H1 (cell line): ENCODE results near the gene UGGT2. TPM values are rescaled to one million over a fixed set of nuclear protein-coding genes. Genes with fewer than 3 reads are reported as not detected.

Source experiments
- CTCF ChIA-PET: fragments of 300-600 bp; sonication (Branson Sonifier 250); formaldehyde crosslinking; loops from one replicate; lab custom pipeline; 2021; ENCODE audit not compliant: partially characterized antibody; lab: Charles Lee
- POLR2A ChIA-PET: fragments of 300-600 bp; sonication (Branson Sonifier 250); formaldehyde crosslinking; loops from one replicate; lab custom pipeline; 2021; ENCODE audit warnings: inconsistent platforms; ENCODE audit not compliant: partially characterized antibody; lab: Charles Lee
- DNase-seq, 2 experiments: peaks; one replicate each; pipeline versions ENCODE4 v3.0.0 to v3.0.0-alpha.2; 2010 to 2022; ENCODE audit warnings: low spot score in 2 of 2, low read depth in 1 of 2, mixed read lengths in 1 of 2
- FAIRE-seq: peaks from 2 replicates; lab custom pipeline; 2011; peaks lifted over from hg19 to GRCh38; lab: Jason Lieb, UNC
- H2AFZ ChIP-seq: 2 replicates; pipeline ENCODE4 v1.8.1; 2012; ENCODE audit warnings: low read length, inconsistent platforms
- H2AK5ac ChIP-seq: 2 replicates; pipeline ENCODE4 v1.6.1; 2013; ENCODE audit warnings: low read depth, low read length
- H2BK120ac ChIP-seq: replicated peaks from 2 replicates; pipeline ENCODE3; 2013; ENCODE audit warnings: low read depth, low read length, inconsistent platforms
- H2BK12ac ChIP-seq: 2 replicates; pipeline ENCODE4 v1.6.1; 2013; ENCODE audit warnings: low read depth, low read length
- H2BK15ac ChIP-seq: 2 replicates; pipeline ENCODE4 v1.6.1; 2013; ENCODE audit warnings: low read length
- H2BK20ac ChIP-seq: 2 replicates; pipeline ENCODE4 v1.6.1; 2013; ENCODE audit warnings: low read length
- H2BK5ac ChIP-seq: 2 replicates; pipeline ENCODE4 v1.6.1; 2013; ENCODE audit warnings: low read depth, low read length
- H3K14ac ChIP-seq: 2 replicates; pipeline ENCODE4 v1.6.1; 2013; ENCODE audit warnings: inconsistent platforms; ENCODE audit not compliant: insufficient read length
- H3K18ac ChIP-seq: 2 replicates; pipeline ENCODE4 v1.6.1; 2013; ENCODE audit warnings: low read length; ENCODE audit errors: extremely low read depth
- H3K23ac ChIP-seq: 2 replicates; pipeline ENCODE4 v1.6.1; 2013; ENCODE audit warnings: inconsistent platforms; ENCODE audit not compliant: insufficient read length
- H3K23me2 ChIP-seq: 2 replicates; pipeline ENCODE4 v1.6.1; 2013; ENCODE audit warnings: low read depth, low read length
- H3K27ac ChIP-seq: 2 replicates; pipeline ENCODE4 v1.6.1; 2011; ENCODE audit warnings: low read depth, low read length, inconsistent platforms
- H3K27me3 ChIP-seq, 4 experiments: replicated peaks in 1 of 4; 1 replicate in 1 of 4; 2 replicates in 3 of 4; pipeline versions ENCODE4 v1.6.1 to v1.8.1; 2011 to 2013; ENCODE audit warnings: low read length in 3 of 4, mild to moderate bottlenecking in 3 of 4, inconsistent platforms in 2 of 4, mixed read lengths in 2 of 4, moderate library complexity in 1 of 4; ENCODE audit not compliant: control insufficient read depth in 3 of 4, insufficient read depth in 3 of 4; ENCODE audit errors: extremely low read depth in 1 of 4
- H3K36me3 ChIP-seq, 4 experiments: 2 replicates each; pipeline versions ENCODE4 v1.6.1 to v1.8.1; 2011 to 2013; ENCODE audit warnings: mild to moderate bottlenecking in 4 of 4, low read length in 3 of 4, moderate library complexity in 2 of 4, control low read depth in 1 of 4, inconsistent platforms in 1 of 4; ENCODE audit not compliant: insufficient read depth in 4 of 4, control insufficient read depth in 2 of 4
- H3K4ac ChIP-seq: replicated peaks from 2 replicates; pipeline ENCODE3; 2013; ENCODE audit warnings: low read length, low read depth, mixed read lengths, inconsistent platforms; ENCODE audit not compliant: insufficient read length
- H3K4me1 ChIP-seq, 4 experiments: replicated peaks in 1 of 4; 1 replicate in 1 of 4; 2 replicates in 3 of 4; pipeline versions ENCODE4 v1.6.1 to v1.8.1; 2011 to 2013; ENCODE audit warnings: low read length in 3 of 4, inconsistent platforms in 2 of 4, mixed read lengths in 1 of 4; ENCODE audit not compliant: insufficient read depth in 4 of 4, control insufficient read depth in 3 of 4
- H3K4me2 ChIP-seq, 2 experiments: 2 replicates each; pipeline versions ENCODE4 v1.6.1 to v1.8.1; 2011 to 2013; ENCODE audit warnings: low read depth in 2 of 2, low read length in 2 of 2, control low read depth in 1 of 2, inconsistent platforms in 1 of 2, mild to moderate bottlenecking in 1 of 2; ENCODE audit not compliant: insufficient read depth in 1 of 2
- H3K4me3 ChIP-seq, 4 experiments: fragments of 200-600, 300-600 bp in 1 of 4; sonication (generic), shearing (Covaris generic), sonication (Bioruptor Twin) in 1 of 4; 2 replicates each; pipeline versions ENCODE4 v1.5.1 to v1.8.1; 2011 to 2016; ENCODE audit warnings: low read length in 4 of 4, low read depth in 3 of 4, control low read depth in 2 of 4, inconsistent platforms in 2 of 4, mild to moderate bottlenecking in 2 of 4, mixed read lengths in 1 of 4, moderate library complexity in 1 of 4; ENCODE audit not compliant: insufficient read depth in 2 of 4; ENCODE audit errors: extremely low read depth in 1 of 4
- H3K56ac ChIP-seq: replicated peaks from 2 replicates; pipeline ENCODE3; 2013; ENCODE audit warnings: low read depth, mild to moderate bottlenecking, mixed read lengths, low read length, inconsistent platforms; ENCODE audit not compliant: insufficient read length
- H3K79me1 ChIP-seq: 2 replicates; pipeline ENCODE4 v1.6.1; 2013; ENCODE audit warnings: low read depth, low read length, control low read depth
- H3K79me2 ChIP-seq, 2 experiments: 2 replicates each; pipeline versions ENCODE4 v1.6.1 to v1.8.1; 2012 to 2013; ENCODE audit warnings: low read length in 2 of 2, mild to moderate bottlenecking in 2 of 2, inconsistent platforms in 1 of 2; ENCODE audit not compliant: insufficient read depth in 2 of 2, control insufficient read depth in 1 of 2
- H3K9ac ChIP-seq, 4 experiments: replicated peaks in 1 of 4; 1 replicate in 1 of 4; 2 replicates in 3 of 4; pipeline versions ENCODE4 v1.6.1 to v1.8.1; 2011 to 2013; ENCODE audit warnings: low read depth in 3 of 4, low read length in 3 of 4, control low read depth in 2 of 4, mild to moderate bottlenecking in 2 of 4, moderate library complexity in 2 of 4, inconsistent platforms in 1 of 4; ENCODE audit errors: extremely low read depth in 1 of 4
- H3K9me3 ChIP-seq, 2 experiments: 2 replicates each; pipeline versions ENCODE4 v1.6.1 to v1.8.1; 2012 to 2013; ENCODE audit warnings: mild to moderate bottlenecking in 2 of 2, moderate library complexity in 2 of 2, control low read depth in 1 of 2, inconsistent platforms in 1 of 2, low read depth in 1 of 2, low read length in 1 of 2, mixed read lengths in 1 of 2; ENCODE audit not compliant: insufficient read depth in 2 of 2
- H4K20me1 ChIP-seq, 2 experiments: replicated peaks in 1 of 2; 2 replicates each; pipeline versions ENCODE3 to v1.8.1; 2011 to 2013; ENCODE audit warnings: inconsistent platforms in 2 of 2, low read length in 2 of 2, mild to moderate bottlenecking in 1 of 2; ENCODE audit not compliant: insufficient read depth in 2 of 2, control insufficient read depth in 1 of 2
- H4K5ac ChIP-seq: 2 replicates; pipeline ENCODE4 v1.6.1; 2013; ENCODE audit warnings: low read length, low read depth, mixed read lengths, inconsistent platforms; ENCODE audit not compliant: insufficient read length
- H4K8ac ChIP-seq: 2 replicates; pipeline ENCODE4 v1.8.0; 2013; ENCODE audit warnings: mild to moderate bottlenecking, moderate library complexity, low read length, inconsistent platforms; ENCODE audit not compliant: insufficient read depth; ENCODE audit errors: extremely low read depth
- H4K91ac ChIP-seq: replicated peaks from 2 replicates; pipeline ENCODE3; 2013; ENCODE audit warnings: low read length, mixed read lengths, inconsistent platforms; ENCODE audit not compliant: insufficient read length
- BACH1 ChIP-seq: IDR thresholded peaks from 2 replicates; pipeline ENCODE4 v1.6.1; 2012; ENCODE audit warnings: low read length, improper control_type of control experiment
- GABPA ChIP-seq: IDR thresholded peaks from 2 replicates; pipeline ENCODE4 v1.6.1; 2011; ENCODE audit warnings: mild to moderate bottlenecking, low read length, moderate library complexity, borderline replicate concordance; ENCODE audit not compliant: insufficient read depth
- SAP30 ChIP-seq: fragments of 300-600 bp; sonication (generic); IDR thresholded peaks from 2 replicates; pipeline ENCODE4 v1.7.1; 2012; ENCODE audit warnings: low read length, moderate library complexity, mild to moderate bottlenecking, inconsistent platforms; ENCODE audit not compliant: insufficient read depth, insufficient replicate concordance
- SIRT6 ChIP-seq: IDR thresholded peaks from one replicate; pipeline ENCODE4 v1.7.1; 2012; ENCODE audit warnings: low read length, inconsistent platforms
- SIX5 ChIP-seq: IDR thresholded peaks from 2 replicates; pipeline ENCODE4 v1.6.1; 2011; ENCODE audit warnings: mild to moderate bottlenecking, low read depth, low read length
- SP1 ChIP-seq: IDR thresholded peaks from 2 replicates; pipeline ENCODE4 v1.6.1; 2011; ENCODE audit warnings: low read depth, low read length
- USF2 ChIP-seq: IDR thresholded peaks from 2 replicates; pipeline ENCODE4 v1.6.1; 2011; ENCODE audit warnings: low read length, improper control_type of control experiment
- WGBS, 2 experiments: shearing (Covaris generic) in 1 of 2; methylation state at CpG; one replicate each; pipeline versions ENCODE4 v1.1.6 to v1.1.7; 2013 to 2015; ENCODE audit warnings: low lambda C conversion rate in 2 of 2, mixed read lengths in 2 of 2, inconsistent platforms in 1 of 2, low coverage in 1 of 2, missing lambda C conversion rate in 1 of 2; ENCODE audit not compliant: insufficient replicate concordance in 2 of 2, insufficient coverage in 1 of 2, insufficient read length in 1 of 2; ENCODE audit errors: extremely low coverage in 1 of 2, missing lambda C conversion rate in 1 of 2; 5-methylcytosine and 5-hydroxymethylcytosine counted together
- polyA plus RNA-seq, 7 experiments: library from polyadenylated mRNA; depleted of rRNA in 3 of 7; stranded (reverse) in 5 of 7; unstranded in 2 of 7; fragments of >200 nt in 5 of 7; fragments of 200-250 nt in 2 of 7; gene quantifications; 1 replicate in 5 of 7; 2 replicates in 1 of 7; 4 replicates in 1 of 7; pipeline versions ENCODE4 v1.2.1 to v1.2.3, GENCODE V29; 2011 to 2013; ENCODE audit warnings: missing spikeins in 2 of 7, mixed read lengths in 2 of 7
- total RNA-seq: library from RNA; stranded (reverse); fragmentation: NEBNext Ultra II Directional; extraction: Animal tissue kit (Norgen Biotek cat#: 25700); gene quantifications from 2 replicates; pipeline ENCODE4 v1.2.1, GENCODE V29; 2021

The UGGT2 gene
- total and polyA plus RNA-seq, 2 of the 8 experiments (the other 6 are each of a cell fraction or from before 2014, with no cell fraction given), result 5.9 to 25.1 TPM

GRCh38 chr13:95987841-95988240, 65.4 kb downstream of the UGGT2 start:
- H3K4ac ChIP-seq, result no peak overlapping the region
- no peak overlapping the region for H4K91ac ChIP-seq
- no peak overlapping the region for H4K5ac ChIP-seq
- H3K79me2 ChIP-seq, result no peaks in the 10 kb centered on the region
- no peak overlapping the region for H2AK5ac ChIP-seq
- H2BK120ac ChIP-seq, result no peak overlapping the region
- H2AFZ ChIP-seq, result no peak overlapping the region
- no peak overlapping the region for H3K4me2 ChIP-seq
- no peak overlapping the region for H3K9ac ChIP-seq
- H3K14ac ChIP-seq, result no peak overlapping the region
- no peak overlapping the region for H3K27ac ChIP-seq
- peak; percentile 26; the same call in 1 of the 2 replicates for TF ChIP-seq SP1
- TF ChIP-seq SAP30, result no peak
- TF ChIP-seq USF2, result no peak
- TF ChIP-seq BACH1, result no peak
- no peak for TF ChIP-seq SIX5
- no peak for TF ChIP-seq SIRT6
- no peak for TF ChIP-seq GABPA
- no peaks in the 10 kb centered on the region for H3K36me3 ChIP-seq
- H3K4me1 ChIP-seq, result peaks cover 2 to 4% (median 3%) of the 10 kb centered on the region in 4 experiments; a peak in 4 of 7 replicates
- H3K79me1 ChIP-seq, result no peaks in the 10 kb centered on the region
- ChIA-PET POLR2A (no interaction called here), CTCF (interaction anchor here (1.2 kb wide), 1 partner anchor 15 kb away, joined by 6 read pairs; no protein-coding TSS in a partner anchor)
- no peak overlapping the region for H2BK5ac ChIP-seq
- H4K20me1 ChIP-seq, result no peaks in the 10 kb centered on the region
- no peaks in the 10 kb centered on the region for H3K9me3 ChIP-seq
- no peak overlapping the region for H3K56ac ChIP-seq
- WGBS, 2 experiments, result 84% methylated on average over 5 of the region's 5 CpGs; no CpG with 5 or more reads in 1 of the 2 experiments
- H2BK12ac ChIP-seq, result no peak overlapping the region
- DNase-seq (no peak), FAIRE-seq (no peak)
- H3K27me3 ChIP-seq, result no peaks in the 10 kb centered on the region
- no peak overlapping the region for H2BK15ac ChIP-seq
- no peak overlapping the region for H2BK20ac ChIP-seq
- no peak overlapping the region for H3K23ac ChIP-seq
- no peaks in the 10 kb centered on the region for H3K23me2 ChIP-seq
- H3K18ac ChIP-seq, result no peak overlapping the region
- no peak overlapping the region for H3K4me3 ChIP-seq
- no peak overlapping the region for H4K8ac ChIP-seq
